ENCODE measurements around the gene SCTR. TPM values are rescaled to one million over a fixed set of nuclear protein-coding genes. Genes with fewer than 3 reads are reported as not detected.

SCTR gene
- total and polyA plus RNA-seq, 4 donors: 4.6 to 42.7 (median 28.0) TPM

- Histone ChIP-seq H3K9ac (ENCODE audit: insufficient read depth in 1 of 2, low read length in 2 of 2) (no peak overlapping the region), H3K4me1 (ENCODE audit: control insufficient read depth in 5 of 5, insufficient read depth in 5 of 5, low read length in 5 of 5) (peaks cover 0 to 30% (median 22%) of the 10 kb centered on the region in 5 donors), H3K4me3 (no peak overlapping the region), H3K9me3 (ENCODE audit: control insufficient read depth in 4 of 4, insufficient read depth in 3 of 4, low read length in 3 of 4) (peaks cover 0 to 3% (median 0%) of the 10 kb centered on the region in 4 donors), H3K27ac (ENCODE audit: low read depth in 1 of 2, low read length in 1 of 2) (peak overlapping the region in 1 of 2 donors; percentile 28), H3K27me3 (ENCODE audit: control insufficient read depth in 3 of 3, insufficient read depth in 3 of 3, low read length in 2 of 3) (peaks cover 0 to 1% (median 0%) of the 10 kb centered on the region in 3 donors), H3K36me3 (ENCODE audit: control insufficient read depth in 4 of 4, insufficient read depth in 4 of 4, low read length in 4 of 4) (no peaks in the 10 kb centered on the region)
- no peak for DNase-seq
- ATAC-seq (ENCODE audit: insufficient read depth, low FRiP score): no peak
- TF ChIP-seq CTCF (IDR thresholded peaks at IDR 0.05; ENCODE audit: control extremely low read depth, extremely low read depth): no peak
- WGBS, 2 donors: 90 to 92% methylated on average over 8 of the region's 8 CpGs
These were observed 34.2 kb downstream of the SCTR start for GRCh38 chr2:119490106-119490505.

DNA sequence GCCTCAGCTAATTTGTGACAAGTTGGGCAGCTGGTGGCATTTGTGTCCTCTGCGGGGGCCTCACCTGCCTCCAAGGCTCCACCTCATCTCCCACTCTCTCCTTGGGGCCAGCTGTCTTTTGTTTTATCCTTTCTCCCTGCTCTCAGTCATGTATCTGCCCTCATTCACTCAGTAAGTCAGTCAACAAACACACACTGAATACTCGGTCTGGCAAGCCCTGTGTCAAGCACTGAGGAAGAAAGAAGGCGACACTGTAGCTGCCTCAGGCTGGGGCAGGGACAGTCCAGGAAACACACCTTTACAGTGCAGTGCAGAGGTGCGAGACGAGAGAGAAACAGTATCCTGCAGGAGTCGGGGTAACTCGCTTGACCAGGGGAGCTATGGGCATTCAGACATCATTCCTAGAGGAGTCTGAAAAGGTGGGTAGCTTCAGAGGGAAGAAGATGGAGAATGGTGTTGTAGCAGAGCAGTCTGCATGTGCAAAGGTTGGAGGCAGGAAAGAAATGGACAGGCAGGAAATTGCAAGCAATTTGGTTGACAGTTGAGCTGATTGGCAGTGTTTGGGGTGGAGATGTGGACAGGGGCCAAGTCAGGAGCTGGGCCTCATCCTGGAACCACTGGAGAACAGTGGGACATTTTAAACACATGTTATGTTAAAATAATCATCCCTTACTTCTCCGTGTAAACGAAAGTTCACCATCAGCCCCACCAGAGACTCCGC, 34.9 kb downstream of the SCTR start:
- Histone ChIP-seq H3K4me3 (no peak overlapping the region), H3K27ac (ENCODE audit: low read depth in 1 of 2, low read length in 1 of 2) (peak overlapping the region in 1 of 2 donors; percentile 71), H3K36me3 (ENCODE audit: control insufficient read depth in 4 of 4, insufficient read depth in 4 of 4, low read length in 4 of 4) (no peaks in the 10 kb centered on the region), H3K4me1 (ENCODE audit: control insufficient read depth in 5 of 5, insufficient read depth in 5 of 5, low read length in 5 of 5) (peaks cover 0 to 35% (median 27%) of the 10 kb centered on the region in 5 donors), H3K9me3 (ENCODE audit: control insufficient read depth in 4 of 4, insufficient read depth in 3 of 4, low read length in 3 of 4) (peaks cover 0 to 3% (median 0%) of the 10 kb centered on the region in 4 donors), H3K9ac (ENCODE audit: insufficient read depth in 1 of 2, low read length in 2 of 2) (no peak overlapping the region), H3K27me3 (ENCODE audit: control insufficient read depth in 3 of 3, insufficient read depth in 3 of 3, low read length in 2 of 3) (no peaks in the 10 kb centered on the region)
- DNase-seq (no peak), ATAC-seq (ENCODE audit: insufficient read depth, low FRiP score) (no peak)
- TF ChIP-seq CTCF (IDR thresholded peaks at IDR 0.05; ENCODE audit: control extremely low read depth, extremely low read depth): no peak
- 79 to 90% methylated on average over 10 of the region's 10 CpGs for WGBS, 2 donors

DNA sequence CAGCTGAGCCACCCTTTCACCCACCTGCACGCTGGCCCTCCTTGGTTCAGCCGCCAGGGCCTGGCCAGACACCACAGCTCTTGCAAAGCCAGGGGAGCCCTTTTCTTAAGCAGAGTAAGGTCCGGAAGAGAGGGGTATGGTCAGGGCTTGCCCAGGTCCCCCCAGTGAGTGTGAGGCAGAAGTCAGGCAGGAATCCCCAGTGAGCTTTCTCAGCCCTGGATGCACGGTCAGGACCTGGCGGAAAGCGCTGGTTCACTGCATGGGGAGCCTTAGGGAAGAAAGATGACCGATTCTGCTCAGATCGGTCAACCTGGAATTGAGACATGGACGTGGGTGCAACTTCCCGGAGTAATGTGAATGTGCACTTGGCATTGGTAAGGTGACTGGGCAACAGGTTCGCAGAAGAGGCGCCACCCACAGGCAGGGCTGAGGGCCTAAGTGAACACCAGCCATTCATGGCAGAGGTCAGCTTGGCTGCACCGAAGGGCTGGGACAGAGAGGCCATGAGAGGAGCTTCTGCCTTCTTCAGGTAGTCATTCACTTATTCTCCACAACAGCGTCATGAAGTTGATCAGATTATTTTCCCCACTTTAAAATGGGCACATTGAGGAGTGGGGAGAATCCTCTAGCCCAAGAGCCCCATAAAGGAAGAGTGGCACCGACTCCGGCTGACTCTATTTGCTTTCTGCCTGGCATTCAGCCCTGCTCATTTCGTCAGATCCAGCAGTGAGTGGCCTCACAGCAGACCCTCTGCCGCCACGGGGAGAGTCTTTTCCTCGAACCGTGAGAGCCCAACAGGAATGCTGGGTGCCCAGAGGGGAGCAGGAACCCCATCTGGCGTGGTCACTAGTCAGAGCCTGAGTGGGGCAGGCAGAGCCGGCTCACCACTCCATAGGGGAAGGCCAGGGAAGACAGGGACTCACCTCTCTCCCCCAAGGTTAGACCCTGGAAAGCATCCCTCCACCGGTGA, 35.8 kb downstream of the SCTR start:
- Histone ChIP-seq H3K27me3 (ENCODE audit: control insufficient read depth in 3 of 3, insufficient read depth in 3 of 3, low read length in 2 of 3) (no peaks in the 10 kb centered on the region), H3K27ac (ENCODE audit: low read depth in 1 of 2, low read length in 1 of 2) (peak overlapping the region; percentile 68 to 71), H3K9ac (ENCODE audit: insufficient read depth in 1 of 2, low read length in 2 of 2) (no peak overlapping the region), H3K36me3 (ENCODE audit: control insufficient read depth in 4 of 4, insufficient read depth in 4 of 4, low read length in 4 of 4) (no peaks in the 10 kb centered on the region), H3K4me1 (ENCODE audit: control insufficient read depth in 5 of 5, insufficient read depth in 5 of 5, low read length in 5 of 5) (peaks cover 0 to 35% (median 27%) of the 10 kb centered on the region in 5 donors), H3K4me3 (no peak overlapping the region), H3K9me3 (ENCODE audit: control insufficient read depth in 4 of 4, insufficient read depth in 3 of 4, low read length in 3 of 4) (no peaks in the 10 kb centered on the region)
- WGBS, 2 donors: 80 to 92% methylated on average over 24 of the region's 24 CpGs
- ATAC-seq (ENCODE audit: insufficient read depth, low FRiP score) (no peak), DNase-seq (peak in 1 of 3 donors; percentile 61)
- no peak for TF ChIP-seq CTCF (IDR thresholded peaks at IDR 0.05; ENCODE audit: control extremely low read depth, extremely low read depth)

All from lung (tissue), 12 donors.